Measurements from ENCODE around the gene TBC1D10A.

- TF ChIP-seq CTCF (IDR thresholded peaks at IDR 0.05; ENCODE audit: low read depth, low read length) (no peak), POLR2A (IDR thresholded peaks at IDR 0.05; ENCODE audit: extremely low read depth, insufficient read length) (no peak)
Measured at GRCh38 chr22:30302810-30303138, 24.0 kb downstream of the TBC1D10A start.
